Skin of body (tissue), 2 donors: Measurements from ENCODE around the gene SEC16A. TPM values are rescaled to one million over a fixed set of nuclear protein-coding genes. Genes with fewer than 3 reads are reported as not detected.

Source experiments
- DNase-seq: peaks from one replicate; lab custom pipeline; 2025; lab: John Stamatoyannopoulos, UW
- total RNA-seq: library from RNA; depleted of rRNA; stranded (reverse); fragments of >200 nt; gene quantifications from one replicate; pipeline ENCODE4 v1.2.3, GENCODE V29; 2014

Gene SEC16A
- total RNA-seq, 1 donor from 2014 or later, result 26.5 TPM

GRCh38 chr9:136486823-136487620 is 4.2 kb upstream of the SEC16A start:
- DNase-seq, result no peak

GRCh38 chr9:136486131-136486530 is 3.3 kb upstream of the SEC16A start:
- no peak for DNase-seq

GRCh38 chr9:136485049-136486045 is 2.5 kb upstream of the SEC16A start:
- DNase-seq, result peak; percentile 76

GRCh38 chr9:136484153-136485048 is 1.6 kb upstream of the SEC16A start:
- no peak for DNase-seq

GRCh38 chr9:136483589-136484152 is 831 bp upstream of the SEC16A start:
- peak; percentile 95 for DNase-seq

GRCh38 chr9:136482046-136482792 is 621 bp downstream of the SEC16A start:
- DNase-seq, result peak; percentile 41

GRCh38 chr9:136481558-136481957 is 1.3 kb downstream of the SEC16A start:
- no peak for DNase-seq

GRCh38 chr9:136476369-136477150 is 6.3 kb downstream of the SEC16A start:
- DNase-seq, result no peak

GRCh38 chr9:136474974-136475865 is 7.6 kb downstream of the SEC16A start:
- no peak for DNase-seq

GRCh38 chr9:136474021-136474640 is 8.7 kb downstream of the SEC16A start:
- no peak for DNase-seq

- DNase-seq, result no peak
Observed at GRCh38 chr9:136473354-136473721, 9.5 kb downstream of the SEC16A start.

GRCh38 chr9:136472640-136473353 is 10.0 kb downstream of the SEC16A start:
- DNase-seq, result no peak

GRCh38 chr9:136471802-136472487 is 10.9 kb downstream of the SEC16A start:
- DNase-seq, result no peak

GRCh38 chr9:136470792-136471469 is 11.9 kb downstream of the SEC16A start:
- no peak for DNase-seq

GRCh38 chr9:136470356-136470755 is 12.5 kb downstream of the SEC16A start:
- DNase-seq, result no peak

GRCh38 chr9:136467766-136468165 is 15.1 kb downstream of the SEC16A start:
- no peak for DNase-seq
